Transverse colon (tissue), 4 donors: ENCODE measurements around the gene IL17RD.

Source experiments
- POLR2A ChIP-seq: fragments of 450-650 bp; IDR thresholded peaks from one replicate; pipeline ENCODE4 v1.6.1; 2016; ENCODE audit warnings: antibody characterized with exemption, mild to moderate bottlenecking, moderate library complexity
- POLR2AphosphoS5 ChIP-seq, 3 donors: sonication (generic); formaldehyde crosslinking; IDR thresholded peaks; one replicate each; pipeline ENCODE4 v1.6.1; 2016; ENCODE audit warnings: antibody characterized with exemption in 3 of 3
- TF ChIP-seq, protein P1 (sequence below), 5 experiments: fragments of 200-600 bp in 3 of 5; fragments of 450-650 bp in 2 of 5; sonication (generic) in 3 of 5; IDR thresholded peaks; 1 replicate in 2 of 5; 2 replicates in 3 of 5; pipeline ENCODE4 v1.5.1; 2016 to 2017; ENCODE audit warnings: antibody characterized with exemption in 5 of 5, inconsistent platforms in 3 of 5, mild to moderate bottlenecking in 2 of 5, moderate library complexity in 1 of 5

DNA sequence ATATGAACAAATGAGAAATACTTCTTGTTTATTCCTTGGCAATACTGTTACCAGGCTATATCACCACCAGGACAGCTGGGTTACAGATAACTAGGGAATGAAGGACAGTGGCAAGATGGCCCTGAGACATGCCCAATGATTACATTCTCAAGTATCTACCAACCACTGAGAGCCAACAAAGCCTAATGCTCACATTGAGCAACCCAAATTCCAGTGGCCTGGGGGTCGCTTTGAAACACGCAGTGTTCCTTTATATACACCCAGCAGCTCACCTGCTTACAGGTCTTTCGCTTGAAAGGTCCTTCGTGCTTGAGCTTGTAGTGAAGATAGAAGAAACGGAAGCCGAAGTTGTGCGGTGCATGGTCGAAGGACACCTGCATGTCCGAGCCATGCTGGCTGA, 59.6 kb downstream of the IL17RD start:
- TF ChIP-seq, protein P1, sequence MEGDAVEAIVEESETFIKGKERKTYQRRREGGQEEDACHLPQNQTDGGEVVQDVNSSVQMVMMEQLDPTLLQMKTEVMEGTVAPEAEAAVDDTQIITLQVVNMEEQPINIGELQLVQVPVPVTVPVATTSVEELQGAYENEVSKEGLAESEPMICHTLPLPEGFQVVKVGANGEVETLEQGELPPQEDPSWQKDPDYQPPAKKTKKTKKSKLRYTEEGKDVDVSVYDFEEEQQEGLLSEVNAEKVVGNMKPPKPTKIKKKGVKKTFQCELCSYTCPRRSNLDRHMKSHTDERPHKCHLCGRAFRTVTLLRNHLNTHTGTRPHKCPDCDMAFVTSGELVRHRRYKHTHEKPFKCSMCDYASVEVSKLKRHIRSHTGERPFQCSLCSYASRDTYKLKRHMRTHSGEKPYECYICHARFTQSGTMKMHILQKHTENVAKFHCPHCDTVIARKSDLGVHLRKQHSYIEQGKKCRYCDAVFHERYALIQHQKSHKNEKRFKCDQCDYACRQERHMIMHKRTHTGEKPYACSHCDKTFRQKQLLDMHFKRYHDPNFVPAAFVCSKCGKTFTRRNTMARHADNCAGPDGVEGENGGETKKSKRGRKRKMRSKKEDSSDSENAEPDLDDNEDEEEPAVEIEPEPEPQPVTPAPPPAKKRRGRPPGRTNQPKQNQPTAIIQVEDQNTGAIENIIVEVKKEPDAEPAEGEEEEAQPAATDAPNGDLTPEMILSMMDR (IDR thresholded peaks at IDR 0.05) = no peak
- TF ChIP-seq POLR2AphosphoS5 (IDR thresholded peaks at IDR 0.05) (no peak), POLR2A (no peak)
